Colonic mucosa (tissue), 4 donors: ENCODE data around the gene OFD1. TPM values are rescaled to one million over a fixed set of nuclear protein-coding genes. Genes with fewer than 3 reads are reported as not detected.

Source experiments
- DNase-seq: peaks from one replicate; pipeline ENCODE4 v3.0.0-alpha.2; 2020
- H3K27ac ChIP-seq: fragments of 200-600 bp; one replicate; pipeline ENCODE4 v1.8.0; 2021
- H3K27me3 ChIP-seq: fragments of 200-600 bp; one replicate; pipeline ENCODE4 v1.8.0; 2021
- H3K36me3 ChIP-seq: fragments of 200-600 bp; one replicate; pipeline ENCODE4 v1.8.0; 2021
- H3K4me1 ChIP-seq: fragments of 200-600 bp; one replicate; pipeline ENCODE4 v1.8.0; 2021; ENCODE audit warnings: mild to moderate bottlenecking
- H3K4me3 ChIP-seq: fragments of 200-600 bp; one replicate; pipeline ENCODE4 v1.8.0; 2021
- H3K9ac ChIP-seq, 2 donors: one replicate each; pipeline ENCODE4 v1.7.0; 2013; ENCODE audit warnings: control low read depth in 2 of 2, low read depth in 2 of 2, low read length in 2 of 2
- H3K9me3 ChIP-seq: fragments of 200-600 bp; one replicate; pipeline ENCODE4 v1.8.0; 2021
- CTCF ChIP-seq: fragments of 200-600 bp; IDR thresholded peaks from one replicate; pipeline ENCODE4 v1.8.0; 2022; ENCODE audit warnings: antibody characterized with exemption, mild to moderate bottlenecking
- intact Hi-C: fragments of 100-400 bp; cut with DNase I; formaldehyde crosslinking; loops from one replicate; pipeline ENCODE4 v1.14.1; 2022
- total RNA-seq, 2 donors: library from RNA; stranded (reverse); fragmentation: NEBNext Ultra II Directional in 1 of 2; extraction: Animal tissue kit (Norgen Biotek cat#: 25700) in 1 of 2; gene quantifications; one replicate each; pipeline ENCODE4 v1.2.1, GENCODE V29; 2021
- donor health status: healthy.
- donor health status: DM: no; HTN: no; CAD: no.
- donor health status: DM: no; HTN: no; CAD: no.

OFD1 gene
- total RNA-seq, 2 donors from 2014 or later = 29.9 to 35.5 TPM

DNA sequence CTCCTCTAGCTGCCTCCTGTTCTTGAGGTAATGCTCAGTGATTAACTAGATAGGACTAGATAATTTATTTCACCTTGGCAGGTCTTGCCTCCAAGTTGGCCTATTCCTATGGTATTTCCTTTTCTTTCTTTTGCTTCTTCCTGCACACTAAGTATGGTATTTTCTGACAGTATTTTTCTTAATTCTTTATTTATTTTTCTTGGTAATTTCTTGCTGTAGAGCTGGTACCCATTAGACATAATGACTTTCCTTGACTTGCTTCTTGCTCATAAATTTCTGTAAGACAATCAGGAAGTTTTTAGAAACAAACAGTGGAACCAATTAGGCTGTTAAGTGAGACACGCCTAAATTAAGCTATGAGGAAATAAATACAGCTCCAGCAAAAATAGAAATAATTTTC, 36.1 kb upstream of the OFD1 start:
- H3K27ac ChIP-seq = peak overlapping the region; percentile 58
- peaks cover 4% of the 10 kb centered on the region for H3K4me1 ChIP-seq
- intact Hi-C loops = no loop called here

DNA sequence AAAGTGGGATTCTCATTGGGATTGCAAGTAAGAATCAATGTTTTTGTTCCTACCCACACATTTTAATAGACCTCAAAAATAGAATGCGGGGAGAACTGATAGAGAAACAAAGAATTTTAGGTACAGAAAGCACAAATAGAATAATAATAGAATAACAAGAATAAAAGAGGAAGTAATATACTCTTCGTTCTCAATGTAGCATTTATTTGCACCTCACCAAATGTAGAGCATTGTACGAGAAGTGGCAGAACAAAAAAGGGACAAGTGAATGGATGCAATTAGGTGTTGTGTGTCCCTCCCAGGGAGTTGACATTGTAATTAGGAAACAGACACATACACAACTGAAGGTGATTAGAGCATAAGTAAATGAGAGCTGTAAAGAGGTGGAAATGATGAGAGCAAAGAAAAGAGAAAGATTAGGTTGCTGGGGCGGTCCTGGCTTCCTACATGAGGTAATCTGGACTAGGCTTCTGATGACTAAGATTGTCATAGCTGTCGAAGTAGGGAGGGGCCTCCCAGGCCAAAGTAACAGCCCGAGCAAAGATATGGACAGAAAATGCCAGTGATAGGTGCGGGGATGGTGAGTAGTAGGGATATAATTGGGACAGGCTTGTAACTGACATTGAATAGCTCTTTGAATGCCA, 35.2 kb upstream of the OFD1 start:
- peak; percentile 55 for DNase-seq
- Histone ChIP-seq H3K27me3 (no peaks in the 10 kb centered on the region), H3K36me3 (no peaks in the 10 kb centered on the region), H3K27ac (peak overlapping the region; percentile 58), H3K4me3 (no peak overlapping the region), H3K9ac (no peak overlapping the region), H3K9me3 (no peaks in the 10 kb centered on the region), H3K4me1 (peaks cover 4% of the 10 kb centered on the region)
- intact Hi-C loops = no loop called here
- TF ChIP-seq CTCF = no peak

More for the DNA sequence above, 36.1 kb upstream of the OFD1 start:
- H3K4me3 ChIP-seq = no peak overlapping the region
- no peak for DNase-seq
- no peak overlapping the region for H3K9ac ChIP-seq
- no peaks in the 10 kb centered on the region for H3K36me3 ChIP-seq
- TF ChIP-seq CTCF = no peak
- no peaks in the 10 kb centered on the region for H3K27me3 ChIP-seq
- H3K9me3 ChIP-seq = no peaks in the 10 kb centered on the region

GRCh38 chrX:13700380-13700779, 34.2 kb upstream of the OFD1 start:
- Histone ChIP-seq H3K36me3 (no peaks in the 10 kb centered on the region), H3K9ac (no peak overlapping the region), H3K4me3 (no peak overlapping the region), H3K27me3 (no peaks in the 10 kb centered on the region), H3K4me1 (peaks cover 4% of the 10 kb centered on the region), H3K9me3 (no peaks in the 10 kb centered on the region), H3K27ac (no peak overlapping the region)
- no peak for TF ChIP-seq CTCF
- intact Hi-C loops = no loop called here
- no peak for DNase-seq

GRCh38 chrX:13702111-13702789, 32.3 kb upstream of the OFD1 start:
- H3K4me3 ChIP-seq = no peak overlapping the region
- H3K27ac ChIP-seq = no peak overlapping the region
- no peaks in the 10 kb centered on the region for H3K9me3 ChIP-seq
- intact Hi-C loops = no loop called here
- H3K27me3 ChIP-seq = no peaks in the 10 kb centered on the region
- no peak overlapping the region for H3K9ac ChIP-seq
- H3K4me1 ChIP-seq = peaks cover 4% of the 10 kb centered on the region
- DNase-seq = no peak
- no peak for TF ChIP-seq CTCF
- H3K36me3 ChIP-seq = no peaks in the 10 kb centered on the region

GRCh38 chrX:13703135-13703534, 31.4 kb upstream of the OFD1 start:
- Histone ChIP-seq H3K9ac (no peak overlapping the region), H3K4me3 (no peak overlapping the region), H3K27ac (no peak overlapping the region), H3K9me3 (no peaks in the 10 kb centered on the region), H3K36me3 (no peaks in the 10 kb centered on the region), H3K4me1 (peaks cover 4% of the 10 kb centered on the region), H3K27me3 (no peaks in the 10 kb centered on the region)
- DNase-seq = no peak
- no peak for TF ChIP-seq CTCF
- intact Hi-C loops = no loop called here
